Bladder microvascular endothelial cell (primary cell): ENCODE results near the gene FGFR1OP2. TPM values are rescaled to one million over a fixed set of nuclear protein-coding genes. Genes with fewer than 3 reads are reported as not detected.

Experiments used
- total RNA-seq: library from RNA; depleted of rRNA; stranded (reverse); fragments of >200 nt; gene quantifications from 2 replicates; pipeline ENCODE4 v1.2.3, GENCODE V29; 2014

Gene FGFR1OP2
- 39.2 and 120 TPM in 2 replicates for total RNA-seq

GRCh38 chr12:26937863-26938700 is at the start of gene FGFR1OP2, which contains the start of gene INTS13:
Gene FGFR1OP2 (plus strand): TSS chr12:26938470. CDS start chr12:26954159, 15,689 bp downstream.
Gene INTS13 (minus strand): TSS chr12:26937981. CDS start chr12:26936803, 1,178 bp downstream.

GRCh38 chr12:27014085-27014858 is 76.0 kb downstream of the FGFR1OP2 start, which contains the start of gene TM7SF3:
Gene TM7SF3 (minus strand): TSS chr12:27014384. CDS start chr12:27014168, 216 bp downstream.

Other genes starting within 250 kb of the FGFR1OP2 start
- 15.2 and 92.5 TPM in 2 replicates for gene ITPR2, start 105.3 kb upstream of the FGFR1OP2 start, total RNA-seq
- 17.6 and 26.5 TPM in 2 replicates for gene INTS13, start 489 bp upstream of the FGFR1OP2 start, total RNA-seq
- gene TM7SF3, start 75.9 kb downstream of the FGFR1OP2 start, total RNA-seq: 65.4 and 219 TPM in 2 replicates
- 32.1 and 57.5 TPM in 2 replicates for gene MED21, start 84.1 kb downstream of the FGFR1OP2 start, total RNA-seq
- gene C12orf71, start 144.1 kb downstream of the FGFR1OP2 start, total RNA-seq: not detected in 2 replicates